Fibroblast of skin of right biceps (primary cell): ENCODE results near the gene LCAT.
A peak's percentile ranks its signal among the peaks of the same experiment; 100 is the strongest.
"Not testable (repeated sequence)": the region's sequence is repeated elsewhere in the genome, so short reads cannot be mapped to it uniquely, and the experiment has no call there.

ENCODE experiments used
- DNase-seq: peaks from one replicate; pipeline ENCODE4 v3.0.0-alpha.2; 2013

The LCAT gene

GRCh38 chr16:67931712-67932461 is 12.0 kb downstream of the LCAT start, which contains the start of gene CTRL:
Gene CTRL, minus strand, starts transcription at chr16:67931862. Its CDS starts 10 bp downstream, at chr16:67931852.
- DNase-seq, result no peak

DNA sequence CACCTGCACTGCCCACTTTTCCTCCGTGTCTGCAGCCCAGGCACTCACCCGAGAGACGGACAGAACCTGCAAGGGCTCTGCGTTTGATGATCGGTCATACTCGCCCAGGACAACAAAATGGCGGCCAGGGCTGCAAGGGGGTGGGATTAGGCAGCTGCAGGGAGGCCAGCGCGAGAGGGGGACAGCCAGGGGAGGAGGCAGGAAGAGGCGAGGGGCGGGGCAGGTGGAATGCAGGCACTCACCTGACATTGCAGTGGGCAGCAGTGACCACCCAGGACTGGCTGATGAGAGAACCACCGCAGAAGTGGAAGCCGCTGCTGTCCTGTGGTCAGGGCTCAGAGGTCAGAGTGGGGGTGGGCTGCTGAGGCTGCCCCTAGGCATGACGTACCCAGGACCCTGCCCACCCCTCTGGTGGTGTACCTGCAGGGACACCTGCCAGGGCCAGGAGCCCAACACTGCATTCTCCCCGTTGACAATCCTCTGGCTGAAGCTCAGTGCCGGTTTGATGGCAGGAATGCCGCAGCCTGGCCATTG is 13.2 kb downstream of the LCAT start:
- DNase-seq, result no peak

DNA sequence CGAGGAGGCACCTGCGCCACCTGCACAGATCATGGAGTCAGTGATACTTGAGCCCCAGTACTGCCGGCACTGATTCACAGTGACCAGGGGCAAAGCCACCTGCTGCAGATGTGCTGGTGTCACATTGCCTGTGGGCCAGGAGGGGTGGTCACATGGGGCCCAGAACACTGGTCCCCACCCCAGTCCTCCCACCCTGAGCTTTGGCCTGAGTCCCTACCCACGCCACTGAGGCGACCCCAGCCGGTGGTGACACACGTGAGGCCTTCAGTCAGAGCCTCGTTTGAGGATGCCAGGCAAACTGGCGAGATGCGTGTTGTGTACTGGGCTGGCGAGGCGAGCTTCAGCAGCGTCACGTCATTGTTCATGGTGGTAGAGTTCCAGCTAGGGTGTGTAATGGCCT is 13.7 kb downstream of the LCAT start:
- no peak for DNase-seq

DNA sequence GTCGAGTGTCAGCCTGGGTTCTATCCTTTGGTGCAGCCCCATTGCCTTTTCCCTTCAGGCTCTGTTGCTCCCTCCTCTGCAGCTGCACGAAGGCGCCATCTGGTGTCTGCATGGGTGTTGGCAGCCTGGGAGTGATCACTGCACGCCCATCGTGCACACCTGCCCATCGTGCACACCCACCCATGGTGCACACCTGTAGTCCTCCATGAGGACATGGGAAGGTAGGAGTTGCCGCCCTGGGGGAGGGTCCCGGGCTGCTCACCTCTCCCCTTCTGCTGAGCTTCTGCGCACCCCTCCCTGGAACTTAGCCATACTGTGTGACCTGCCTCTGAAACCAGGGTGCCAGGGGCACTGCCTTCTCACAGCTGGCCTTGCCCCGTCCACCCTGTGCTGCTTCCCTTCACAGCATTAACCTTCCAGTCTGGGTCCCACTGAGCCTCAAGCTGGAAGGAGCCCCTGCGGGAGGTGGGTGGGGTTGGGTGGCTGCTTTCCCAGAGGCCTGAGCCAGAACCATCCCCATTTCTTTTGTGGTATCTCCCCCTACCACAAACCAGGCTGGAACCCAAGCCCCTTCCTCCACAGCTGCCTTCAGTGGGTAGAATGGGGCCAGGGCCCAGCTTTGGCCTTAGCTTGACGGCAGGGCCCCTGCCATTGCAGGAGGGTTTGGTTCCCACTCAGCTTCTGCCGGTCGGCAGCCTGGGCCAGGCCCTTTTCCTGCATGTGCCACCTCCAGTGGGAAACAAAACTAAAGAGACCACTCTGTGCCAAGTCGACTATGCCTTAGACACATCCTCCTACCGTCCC is 15.2 kb downstream of the LCAT start:
- peak; percentile 50 for DNase-seq

- DNase-seq, result no peak
These were observed 15.8 kb downstream of the LCAT start for GRCh38 chr16:67928147-67928546.

GRCh38 chr16:67927131-67927941 is 16.6 kb downstream of the LCAT start:
- no peak for DNase-seq

GRCh38 chr16:67926181-67926750 is 17.7 kb downstream of the LCAT start:
- no peak for DNase-seq

- no peak for DNase-seq
These were observed 19.6 kb downstream of the LCAT start for GRCh38 chr16:67924140-67924906.

GRCh38 chr16:67923414-67924116 is 20.4 kb downstream of the LCAT start:
- no peak for DNase-seq

DNA sequence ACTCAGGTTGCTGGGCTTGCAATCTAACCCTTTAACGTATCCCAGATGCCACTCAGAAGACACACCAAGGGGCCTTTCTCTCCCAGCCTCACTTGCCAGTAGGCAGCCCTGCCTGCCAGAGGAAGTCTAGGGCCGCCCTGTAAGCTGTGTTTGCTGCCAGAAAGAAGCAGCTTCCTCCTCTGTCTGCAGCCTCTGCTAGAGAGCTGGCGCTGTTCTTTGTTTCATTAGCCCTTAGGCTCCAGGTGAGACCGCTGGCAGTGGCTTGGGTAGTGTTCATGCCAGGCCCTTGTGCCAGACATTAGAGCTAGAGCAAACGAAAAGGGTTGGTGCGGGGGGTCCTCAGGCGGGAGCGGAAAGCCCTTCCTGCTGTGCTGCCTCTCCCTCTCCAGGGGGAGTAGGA is 21.2 kb downstream of the LCAT start:
- DNase-seq, result no peak

GRCh38 chr16:67922221-67922620 is 21.7 kb downstream of the LCAT start:
- DNase-seq, result no peak

DNA sequence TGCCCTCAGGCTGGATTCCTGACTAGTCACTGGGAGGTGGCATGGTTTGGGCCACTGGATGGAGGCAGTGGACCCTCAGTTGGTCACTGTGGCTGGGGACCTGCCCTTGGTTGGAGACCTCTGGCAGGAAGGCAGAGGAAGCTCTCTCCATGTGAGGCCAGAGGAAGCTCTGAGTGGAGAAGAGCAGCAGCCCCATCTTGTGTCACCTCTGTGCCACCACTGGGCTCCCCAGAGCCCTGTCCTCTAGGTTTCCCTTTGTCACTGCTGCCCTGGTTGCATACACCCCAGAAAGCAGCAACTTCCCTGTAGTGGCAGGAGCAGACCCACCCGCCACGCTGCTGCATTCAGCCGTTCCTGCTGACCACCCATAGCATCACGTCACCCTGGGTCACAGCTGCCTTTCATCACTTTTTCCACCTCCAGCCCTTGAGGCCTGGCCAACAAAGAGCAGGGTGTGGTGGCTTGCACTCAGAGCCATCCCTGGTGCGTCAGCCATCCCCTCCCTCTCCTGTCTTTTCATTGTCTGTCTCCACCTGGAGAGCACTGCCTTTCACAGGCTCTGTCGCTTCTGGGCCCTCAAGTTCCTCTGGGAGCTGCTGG is 24.2 kb downstream of the LCAT start:
- DNase-seq, result no peak

DNA sequence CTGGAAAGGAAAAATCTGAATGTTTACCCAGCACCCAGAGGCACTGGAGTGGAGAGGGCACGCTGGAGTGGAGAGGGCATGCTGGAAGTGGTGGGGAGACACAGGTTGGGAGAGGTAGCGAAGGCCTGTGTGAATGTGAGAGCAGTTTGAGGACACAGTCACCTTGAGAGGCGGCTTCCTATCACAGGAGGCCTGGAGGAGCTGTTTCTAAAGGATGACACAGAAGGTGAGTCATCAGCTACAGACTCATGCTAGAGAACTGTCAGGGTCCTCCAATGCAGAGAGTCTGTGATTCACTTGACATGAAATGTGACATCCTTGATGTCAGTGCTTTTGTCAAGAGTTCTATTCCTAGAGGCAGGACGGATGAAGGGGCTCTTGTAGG is 26.1 kb downstream of the LCAT start:
- DNase-seq, result peak; percentile 89

GRCh38 chr16:67917140-67917851 is 26.6 kb downstream of the LCAT start:
- DNase-seq, result no peak

DNA sequence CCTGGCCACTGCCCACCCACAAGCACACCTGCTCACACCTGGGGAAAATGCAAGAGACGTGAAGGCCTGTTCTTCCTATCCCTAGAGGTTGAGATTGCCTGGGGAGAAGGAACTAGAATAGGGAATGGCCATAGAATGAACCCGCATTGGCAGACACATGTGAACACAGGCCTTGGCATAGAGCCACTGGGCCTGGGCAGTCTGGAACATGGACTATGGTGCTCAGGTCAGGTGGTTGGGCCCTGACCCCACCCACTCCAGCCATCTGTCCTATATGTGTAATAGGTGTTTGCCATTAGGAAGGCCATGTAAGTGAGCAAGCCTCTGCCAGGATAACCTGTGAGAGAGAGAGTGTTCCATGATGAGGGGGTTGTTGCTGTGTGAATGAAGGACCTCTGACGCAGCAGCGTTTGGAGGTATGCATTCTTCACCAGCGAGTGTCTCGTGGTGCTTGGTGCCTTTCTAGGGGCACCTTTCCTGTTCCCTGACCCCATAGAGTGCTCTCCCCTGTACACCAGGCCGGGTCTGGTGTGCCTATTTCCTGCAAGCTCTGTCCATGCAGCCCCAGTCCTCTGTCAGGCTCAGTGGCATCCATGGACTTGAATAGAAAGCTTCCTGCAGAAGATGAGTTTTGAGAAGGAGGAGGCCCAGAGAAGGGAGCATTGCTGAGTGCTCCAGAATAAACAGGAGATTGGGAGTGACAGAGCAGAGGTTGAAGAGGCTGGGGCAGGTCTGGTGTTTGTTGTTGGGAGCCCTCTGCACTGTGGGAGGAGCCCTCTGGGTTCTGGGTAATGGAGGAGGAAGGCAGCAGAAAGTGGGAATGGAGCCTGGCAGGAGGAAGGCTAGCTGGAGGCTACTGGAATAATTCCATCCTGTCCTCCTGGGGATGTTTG is 27.8 kb downstream of the LCAT start:
- DNase-seq, result no peak

- not testable (repeated sequence) for DNase-seq
These were observed 28.5 kb downstream of the LCAT start for GRCh38 chr16:67915496-67915769.

DNA sequence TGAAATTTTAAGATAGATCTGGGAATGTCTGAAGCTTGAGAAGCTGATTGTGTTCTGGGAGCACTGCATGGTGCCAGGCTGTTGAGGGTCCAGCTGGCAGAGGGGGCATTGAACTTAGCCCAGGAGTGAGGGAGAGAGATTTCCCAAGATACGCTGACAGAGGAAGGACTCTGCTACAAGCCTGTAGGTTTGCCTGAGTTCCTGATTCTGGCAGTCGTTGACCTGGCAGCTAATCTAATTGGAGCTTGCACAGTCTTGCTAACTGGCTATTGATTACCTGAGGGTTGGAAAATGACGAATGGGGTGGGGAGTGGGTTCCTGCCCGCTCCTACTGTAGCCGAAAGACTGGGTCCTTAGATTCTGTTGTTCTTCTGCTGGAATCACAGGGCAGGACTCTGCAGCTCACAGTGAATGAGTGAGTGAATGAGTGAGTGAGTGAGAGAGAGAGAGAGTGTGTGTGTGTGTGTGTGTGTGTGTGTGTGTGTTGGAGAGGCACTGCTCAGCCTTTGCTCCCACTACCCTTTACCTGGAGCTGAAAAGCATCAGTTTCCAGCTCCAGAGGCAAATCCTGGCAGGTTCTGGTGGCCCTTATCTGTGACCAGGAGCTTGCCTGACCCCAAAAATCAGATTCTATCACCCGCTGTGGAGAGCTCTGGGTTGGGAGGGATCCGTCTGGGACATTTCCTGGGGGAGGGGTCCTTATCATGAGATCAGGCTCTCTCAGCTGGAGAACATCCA is 29.0 kb downstream of the LCAT start:
- DNase-seq, result no peak

DNA sequence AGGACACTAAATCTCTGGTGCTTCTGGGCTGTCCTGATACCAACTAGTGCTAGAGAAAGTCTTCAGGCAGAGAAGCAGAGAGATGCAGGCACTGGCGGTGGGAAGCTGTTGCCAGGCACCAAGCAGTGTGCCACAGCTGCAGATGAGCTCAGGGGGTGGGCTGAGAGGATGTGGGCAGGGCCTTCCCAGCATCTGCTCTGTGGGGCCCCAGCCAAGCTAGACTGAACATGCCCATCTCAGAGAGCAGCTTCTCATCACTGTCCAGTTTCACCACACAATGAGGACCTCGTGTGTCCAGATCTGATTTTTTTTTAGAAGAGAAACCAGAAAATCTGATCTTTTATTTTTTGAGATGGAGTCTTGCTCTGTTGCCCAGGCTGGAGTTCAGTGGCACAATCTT is 33.8 kb downstream of the LCAT start:
- no peak for DNase-seq
